ENCODE data around the gene ARID1B. TPM values are rescaled to one million over a fixed set of nuclear protein-coding genes. Genes with fewer than 3 reads are reported as not detected.

The ARID1B gene
- total and polyA plus RNA-seq, 2 of the 4 experiments (the other 2 are of a cell fraction): 14.5 to 20.1 TPM

- H3K14ac ChIP-seq (replicated peaks; ENCODE audit: low read depth, low read length): no peak overlapping the region
- H2AK9ac ChIP-seq (replicated peaks; ENCODE audit: low read depth, low read length, poor library complexity): no peak overlapping the region
- H2AFZ ChIP-seq (replicated peaks; ENCODE audit: low read length, poor library complexity): no peak overlapping the region
- dilution Hi-C loops (cut with HindIII; ENCODE audit: low sequenced_read_pairs, unreplicated experiment) (no loop called here), intact Hi-C loops (cut with micrococcal nuclease) (loop anchor here (5.0 kb wide), 1 partner anchor 45 kb away; no protein-coding TSS in a partner anchor), in situ Hi-C loops (cut with MboI; ENCODE audit: low sequenced_read_pairs) (no loop called here)
- BruUV-seq (replicated peaks): no TSS peak
- no peak overlapping the region for H3K9ac ChIP-seq (ENCODE audit: low read depth, low read length)
- no peak overlapping the region for H2BK5ac ChIP-seq (ENCODE audit: low read depth, low read length, poor library complexity, severe bottlenecking)
- ATAC-seq (ENCODE audit: low read depth) (no peak), DNase-seq (no peak)
- CTCF ChIA-PET: no interaction called here
- no peak overlapping the region for H2BK15ac ChIP-seq (ENCODE audit: low read depth, low read length)
- POLR2A ChIA-PET (ENCODE audit: unreplicated experiment): no interaction called here
- H3K4me2 ChIP-seq (ENCODE audit: low read depth, low read length): no peak overlapping the region
- H2AK5ac ChIP-seq (ENCODE audit: low read depth, low read length): no peak overlapping the region
- peaks cover 23% of the 10 kb centered on the region for H3K9me1 ChIP-seq (ENCODE audit: insufficient read depth, low read length)
- no peaks in the 10 kb centered on the region for H3K9me3 ChIP-seq (ENCODE audit: control insufficient read depth, insufficient read depth, low read length)
- H3K27me3 ChIP-seq (ENCODE audit: control insufficient read depth, insufficient read depth, low read length): no peaks in the 10 kb centered on the region
- H4K5ac ChIP-seq (ENCODE audit: low read depth, low read length): no peak overlapping the region
- H3K79me1 ChIP-seq (ENCODE audit: low read depth in 1 of 2, low read length in 2 of 2): peaks cover 25 to 65% of the 10 kb centered on the region in 2 experiments
- H3K18ac ChIP-seq (ENCODE audit: low read depth, low read length): no peak overlapping the region
- no peak overlapping the region for H4K91ac ChIP-seq (ENCODE audit: insufficient read depth, low read depth, low read length)
- no peak overlapping the region for H3K4me3 ChIP-seq (ENCODE audit: insufficient read depth, low read depth, low read length)
- no peak overlapping the region for H2BK20ac ChIP-seq (ENCODE audit: low read depth, low read length)
- no peak overlapping the region for H4K8ac ChIP-seq (ENCODE audit: low read depth in 2 of 2, low read length in 2 of 2)
- no peak overlapping the region for H2BK120ac ChIP-seq (ENCODE audit: low read depth, low read length)
- no peak overlapping the region for H3K23ac ChIP-seq (ENCODE audit: low read depth, low read length)
- no CpG with 5 or more reads among the region's 6 CpGs for WGBS, 2 experiments (ENCODE audit: extremely low coverage in 2 of 2, insufficient read length in 1 of 2)
- peaks cover 5% of the 10 kb centered on the region for H3K4me1 ChIP-seq (ENCODE audit: control insufficient read depth, insufficient read depth, low read length)
- no peaks in the 10 kb centered on the region; the same call in 1 of the 2 replicates for H4K20me1 ChIP-seq (ENCODE audit: insufficient read depth, low read length)
- no peak for TF ChIP-seq ELK1 (IDR thresholded peaks at IDR 0.05; ENCODE audit: borderline replicate concordance, low read depth, low read length)
- no peak for TF ChIP-seq NFE2L2 (IDR thresholded peaks at IDR 0.05; ENCODE audit: low read depth, low read length)
- no peak for TF ChIP-seq FOS (IDR thresholded peaks at IDR 0.05; ENCODE audit: low read depth, low read length)
- no peak for TF ChIP-seq MAFK (IDR thresholded peaks at IDR 0.05; ENCODE audit: low read depth, low read length)
- no peak overlapping the region for H3K27ac ChIP-seq (ENCODE audit: insufficient read depth, low read length)
- no peak overlapping the region for H3K4ac ChIP-seq (ENCODE audit: low read depth, low read length)
- no peak overlapping the region for H3K56ac ChIP-seq (ENCODE audit: extremely low read depth, insufficient read depth, low read length)
- H3K36me3 ChIP-seq (ENCODE audit: control insufficient read depth, insufficient read depth, low read length): peaks cover 9% of the 10 kb centered on the region
Measured at GRCh38 chr6:157092736-157093135, 315.6 kb downstream of the ARID1B start.

Measured in IMR-90 (cell line).